ENCODE data around the gene CGN. TPM values are rescaled to one million over a fixed set of nuclear protein-coding genes. Genes with fewer than 3 reads are reported as not detected.

The CGN gene
- polyA plus RNA-seq, 1 experiment, result 0.31 TPM

DNA sequence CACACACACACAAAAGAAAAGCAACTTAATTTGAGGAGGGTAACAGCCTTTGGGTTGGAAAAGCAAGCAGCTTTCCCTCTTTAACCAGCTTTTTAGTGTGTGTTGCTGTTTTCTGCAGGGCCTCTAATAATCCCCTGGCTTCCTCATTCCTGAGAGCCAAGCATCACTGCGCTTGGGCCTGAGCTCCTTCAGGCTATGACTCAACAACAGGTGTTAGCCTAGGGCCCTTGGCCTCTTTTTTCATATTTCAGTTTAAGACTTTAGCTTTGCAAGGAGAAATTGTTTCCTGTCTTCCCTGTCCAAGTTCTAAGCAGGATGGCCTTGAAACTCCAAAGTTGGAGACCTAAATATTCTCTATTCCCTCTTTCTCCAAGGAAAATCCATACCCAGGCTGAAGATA, 74.4 kb downstream of the CGN start:
- ChIA-PET POLR2A (interaction anchor here (1.0 kb wide), 1 partner anchor 37 kb away, joined by 4 read pairs; no protein-coding TSS in a partner anchor), CTCF (interaction anchor here (1.1 to 1.4 kb wide), 2 partner anchors 8 to 10 kb away, joined by 5 to 8 read pairs; no protein-coding TSS in a partner anchor)
- H3K9me3 ChIP-seq (ENCODE audit: control insufficient read depth, insufficient read depth, low read length), result no peaks in the 10 kb centered on the region
- peak; percentile 80 for DNase-seq (ENCODE audit: low read depth, low spot score)
- peak overlapping the region; percentile 84 for H3K27ac ChIP-seq (ENCODE audit: low read depth, low read length)
- no peak for TF ChIP-seq CTCF (IDR thresholded peaks at IDR 0.05; ENCODE audit: low read depth, low read length)
- no peak overlapping the region for H3K4me3 ChIP-seq (ENCODE audit: low read depth, low read length)
- no peaks in the 10 kb centered on the region for H3K27me3 ChIP-seq (ENCODE audit: control insufficient read depth, insufficient read depth, low read length)

Small RNA genes lying within 50 kb of the gene (small RNA-seq; reads per million reads assigned to genes)
- not detected for gene MIR554 (ENCODE audit: insufficient read length, low read depth)
- gene RF00405 (ENCODE audit: insufficient read length, low read depth), result not detected

Other genes starting within 250 kb of the CGN start
- 10.5 and 12.0 TPM in 2 replicates for gene ZNF687, start 229.1 kb upstream of the CGN start, polyA plus RNA-seq (2011; rRNA removed)
- 75.2 and 83.2 TPM in 2 replicates for gene PI4KB, start 184.0 kb upstream of the CGN start, polyA plus RNA-seq (2011; rRNA removed)
- 40.9 and 42.7 TPM in 2 replicates for gene RFX5, start 164.1 kb upstream of the CGN start, polyA plus RNA-seq (2011; rRNA removed)
- 85.0 and 102 TPM in 2 replicates for gene SELENBP1, start 138.7 kb upstream of the CGN start, polyA plus RNA-seq (2011; rRNA removed)
- 483 and 516 TPM in 2 replicates for gene PSMB4, start 111.8 kb upstream of the CGN start, polyA plus RNA-seq (2011; rRNA removed)
- 43.4 and 45.7 TPM in 2 replicates for gene POGZ, start 51.9 kb upstream of the CGN start, polyA plus RNA-seq (2011; rRNA removed)
- 21.9 and 23.9 TPM in 2 replicates for gene TUFT1, start 28.9 kb downstream of the CGN start, polyA plus RNA-seq (2011; rRNA removed)
- gene SNX27, start 100.7 kb downstream of the CGN start, polyA plus RNA-seq (2011; rRNA removed), result 22.4 and 23.8 TPM in 2 replicates
- not detected in 2 replicates for gene CELF3, start 205.4 kb downstream of the CGN start, polyA plus RNA-seq (2011; rRNA removed)
- not detected in 2 replicates for gene RIIAD1, start 210.1 kb downstream of the CGN start, polyA plus RNA-seq (2011; rRNA removed)